Measurements from ENCODE around the gene ARHGAP24.

- TF ChIP-seq, protein P1, sequence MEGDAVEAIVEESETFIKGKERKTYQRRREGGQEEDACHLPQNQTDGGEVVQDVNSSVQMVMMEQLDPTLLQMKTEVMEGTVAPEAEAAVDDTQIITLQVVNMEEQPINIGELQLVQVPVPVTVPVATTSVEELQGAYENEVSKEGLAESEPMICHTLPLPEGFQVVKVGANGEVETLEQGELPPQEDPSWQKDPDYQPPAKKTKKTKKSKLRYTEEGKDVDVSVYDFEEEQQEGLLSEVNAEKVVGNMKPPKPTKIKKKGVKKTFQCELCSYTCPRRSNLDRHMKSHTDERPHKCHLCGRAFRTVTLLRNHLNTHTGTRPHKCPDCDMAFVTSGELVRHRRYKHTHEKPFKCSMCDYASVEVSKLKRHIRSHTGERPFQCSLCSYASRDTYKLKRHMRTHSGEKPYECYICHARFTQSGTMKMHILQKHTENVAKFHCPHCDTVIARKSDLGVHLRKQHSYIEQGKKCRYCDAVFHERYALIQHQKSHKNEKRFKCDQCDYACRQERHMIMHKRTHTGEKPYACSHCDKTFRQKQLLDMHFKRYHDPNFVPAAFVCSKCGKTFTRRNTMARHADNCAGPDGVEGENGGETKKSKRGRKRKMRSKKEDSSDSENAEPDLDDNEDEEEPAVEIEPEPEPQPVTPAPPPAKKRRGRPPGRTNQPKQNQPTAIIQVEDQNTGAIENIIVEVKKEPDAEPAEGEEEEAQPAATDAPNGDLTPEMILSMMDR (conservative IDR thresholded peaks at IDR 0.05 in 1 of 2, IDR thresholded peaks at IDR 0.05 in 1 of 2; ENCODE audit: extremely low read depth in 1 of 2, insufficient read depth in 1 of 2, low read depth in 1 of 2, low read length in 2 of 2) = no peak
- TF ChIP-seq EZH2 (IDR thresholded peaks at IDR 0.05; ENCODE audit: borderline replicate concordance, low read length) = no peak
Observed at GRCh38 chr4:85866508-85866907, 391.6 kb downstream of the ARHGAP24 start.

All from mammary epithelial cell (primary cell).